G401 (cell line): ENCODE data around the gene TLE6. TPM values are rescaled to one million over a fixed set of nuclear protein-coding genes. Genes with fewer than 3 reads are reported as not detected.
"Not testable (repeated sequence)": the region's sequence is repeated elsewhere in the genome, so short reads cannot be mapped to it uniquely, and the experiment has no call there.

Source experiments
- DNase-seq: peaks from one replicate; pipeline ENCODE4 v3.0.0-alpha.2; 2015; ENCODE audit warnings: low spot score
- in situ Hi-C: cut with HindIII; loops from 2 replicates; pipeline ENCODE4 v1.10.0; 2016; ENCODE audit warnings: low sequenced_read_pairs, mixed read lengths
- total RNA-seq: library from RNA; depleted of rRNA; stranded (reverse); fragments of >200 nt; shearing (Covaris generic); gene quantifications from 2 replicates; pipeline ENCODE4 v1.2.3, GENCODE V29; 2014

TLE6 gene
- total RNA-seq, 1 experiment from 2014 or later, result 10.4 TPM

- DNase-seq, result no peak
- in situ Hi-C loops, result no loop called here
Observed at GRCh38 chr19:3020321-3020960, 43.1 kb downstream of the TLE6 start.

DNA sequence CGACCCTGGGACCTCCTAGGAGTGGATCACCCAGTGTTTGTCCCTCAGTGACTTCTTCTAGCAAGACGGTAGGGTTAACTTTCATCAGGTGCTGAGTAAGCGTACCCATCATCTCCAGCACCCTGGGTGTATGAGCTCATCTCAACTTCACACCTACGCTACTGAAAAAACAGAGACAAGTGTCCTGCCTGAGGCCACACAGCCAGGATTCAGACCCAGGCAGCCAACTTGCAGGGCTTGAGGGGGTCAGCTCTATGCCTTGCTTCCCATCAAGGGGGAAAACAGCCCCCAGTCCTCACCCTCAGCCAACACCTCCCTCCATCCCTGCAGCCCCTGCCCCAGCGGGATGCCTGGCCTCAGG is 47.1 kb downstream of the TLE6 start:
- in situ Hi-C loops, result no loop called here

DNA sequence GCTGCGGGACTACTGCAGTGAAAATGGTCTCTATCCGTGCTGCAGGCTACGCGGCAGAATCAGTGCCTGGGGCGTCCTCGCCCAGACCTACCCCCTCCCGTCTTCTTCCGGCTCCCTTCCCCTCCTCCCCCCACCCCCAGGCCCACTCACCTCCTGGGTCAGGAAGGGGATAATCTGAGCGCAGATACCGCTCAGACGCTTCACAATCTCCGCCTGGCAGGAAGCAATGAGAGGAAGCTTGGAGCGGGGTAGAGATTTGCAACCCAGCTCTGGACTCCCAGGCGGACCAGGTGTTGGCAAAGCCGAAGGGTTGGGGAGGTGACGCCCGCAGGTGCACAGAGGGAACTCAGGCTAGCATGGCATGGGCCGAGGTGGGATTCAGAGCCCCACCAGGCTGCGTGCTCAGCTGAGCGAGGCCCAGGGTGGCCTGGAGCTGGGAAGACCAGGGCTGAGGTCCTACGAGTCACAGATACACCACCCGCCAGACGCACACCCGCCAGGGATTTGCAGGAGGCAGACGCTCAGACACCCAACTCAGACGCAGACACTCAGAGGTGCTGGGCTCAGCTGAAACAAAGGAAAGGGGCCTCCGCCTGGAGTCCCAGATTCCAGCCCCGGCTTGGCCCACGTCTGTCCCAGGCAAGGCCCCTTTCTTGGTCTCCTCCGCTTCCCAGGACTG is 47.6 kb downstream of the TLE6 start:
- in situ Hi-C loops, result no loop called here
- peak; percentile 48 for DNase-seq

More for the DNA sequence above, 47.1 kb downstream of the TLE6 start:
- no peak for DNase-seq

GRCh38 chr19:3025549-3025886 is 48.2 kb downstream of the TLE6 start:
- DNase-seq, result no peak
- in situ Hi-C loops, result no loop called here

- in situ Hi-C loops, result no loop called here
- no peak for DNase-seq
Observed at GRCh38 chr19:3026768-3027167, 49.4 kb downstream of the TLE6 start.

DNA sequence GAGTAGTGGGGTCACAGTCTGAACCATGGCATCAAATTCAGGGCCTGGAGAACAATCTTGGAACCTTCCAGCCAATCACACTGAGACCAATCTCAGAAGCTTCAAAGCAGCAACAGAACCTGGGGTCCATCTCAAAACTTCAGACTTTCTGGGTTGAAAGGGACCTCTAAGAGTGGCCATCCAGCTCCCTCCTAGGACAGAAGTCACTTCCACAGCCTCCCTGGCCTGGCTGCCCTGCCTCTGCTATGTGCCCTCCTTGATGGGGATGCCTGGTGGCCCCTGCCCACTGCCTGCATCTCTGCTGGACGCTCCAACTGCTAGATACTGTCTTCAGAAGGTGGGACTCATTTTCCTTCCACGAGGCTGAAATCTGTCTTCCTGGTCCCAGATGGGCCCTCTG is 49.9 kb downstream of the TLE6 start:
- DNase-seq, result no peak
- in situ Hi-C loops, result no loop called here

GRCh38 chr19:3027981-3028304 is 50.6 kb downstream of the TLE6 start:
- DNase-seq, result no peak
- in situ Hi-C loops, result no loop called here

DNA sequence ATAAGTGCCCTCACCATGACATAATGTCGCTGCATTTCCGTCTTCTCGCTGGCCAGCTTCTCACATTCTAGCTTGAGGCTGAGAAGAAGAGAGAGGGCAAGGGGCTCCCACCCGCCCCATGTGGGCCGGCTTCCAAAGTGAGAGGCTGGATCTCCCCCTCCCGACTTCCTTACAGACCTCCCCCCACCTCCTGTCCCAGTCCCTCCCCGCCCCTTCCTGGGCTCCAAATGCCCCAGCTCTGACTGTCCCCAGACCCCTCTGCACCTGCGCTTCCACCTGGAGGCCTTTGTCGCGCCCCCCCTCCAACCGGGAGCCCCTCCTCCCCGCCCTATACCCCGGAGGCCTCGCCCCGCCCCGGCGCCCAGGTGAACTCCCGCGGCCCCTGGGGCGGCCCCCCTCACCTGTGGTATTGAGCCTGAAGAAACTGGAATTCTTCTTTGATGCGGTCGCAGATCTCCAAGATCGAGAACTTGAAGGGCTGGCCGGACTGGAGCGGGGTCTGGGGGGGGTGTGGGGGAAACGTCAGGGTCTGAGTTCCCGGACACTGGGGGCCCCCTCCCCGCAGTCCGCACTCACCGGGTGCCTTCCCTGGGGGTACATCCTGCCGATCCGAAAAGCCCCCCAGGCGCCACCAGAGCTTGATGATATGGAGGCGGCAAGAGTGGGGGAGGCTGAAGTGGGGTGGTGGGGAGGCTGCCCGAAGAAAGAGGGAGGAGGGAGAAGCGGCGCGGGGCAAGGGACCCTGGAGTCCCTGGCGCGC is 51.1 kb downstream of the TLE6 start:
- in situ Hi-C loops, result no loop called here
- no peak for DNase-seq

GRCh38 chr19:3029065-3029923 is 51.9 kb downstream of the TLE6 start, which contains the start of gene TLE2:
TLE2 (minus strand) TSS chr19:3029280; CDS start chr19:3028904, 376 bp downstream.
- in situ Hi-C loops, result no loop called here

GRCh38 chr19:3031607-3031867 is 54.2 kb downstream of the TLE6 start:
- in situ Hi-C loops, result no loop called here
- DNase-seq, result no peak

More at GRCh38 chr19:3029065-3029923, 51.9 kb downstream of the TLE6 start, which contains the start of gene TLE2:
- no peak for DNase-seq

- DNase-seq, result no peak
- in situ Hi-C loops, result no loop called here
Observed at GRCh38 chr19:3033595-3034405, 56.4 kb downstream of the TLE6 start.

DNA sequence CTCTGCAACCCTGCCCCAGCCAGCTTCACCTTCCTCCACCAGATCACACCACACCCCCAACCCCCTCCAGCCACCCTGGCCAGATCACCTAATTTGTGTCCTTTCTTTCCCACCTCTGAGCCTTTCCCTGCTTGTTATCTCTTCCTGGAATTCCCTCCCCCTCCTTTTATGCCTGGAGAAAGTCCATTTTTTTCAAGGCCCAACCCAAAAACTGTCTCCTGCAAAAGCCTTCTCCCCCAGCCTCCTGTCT is 57.0 kb downstream of the TLE6 start:
- in situ Hi-C loops, result no loop called here
- DNase-seq, result no peak

- peak; percentile 55 for DNase-seq
- in situ Hi-C loops, result no loop called here
Observed at GRCh38 chr19:3034656-3035541, 57.5 kb downstream of the TLE6 start.

GRCh38 chr19:3035542-3036118 is 58.3 kb downstream of the TLE6 start:
- DNase-seq, result peak; percentile 99
- in situ Hi-C loops, result no loop called here

- DNase-seq, result peak; percentile 96
- in situ Hi-C loops, result no loop called here
Observed at GRCh38 chr19:3036119-3036976, 59.0 kb downstream of the TLE6 start.

DNA sequence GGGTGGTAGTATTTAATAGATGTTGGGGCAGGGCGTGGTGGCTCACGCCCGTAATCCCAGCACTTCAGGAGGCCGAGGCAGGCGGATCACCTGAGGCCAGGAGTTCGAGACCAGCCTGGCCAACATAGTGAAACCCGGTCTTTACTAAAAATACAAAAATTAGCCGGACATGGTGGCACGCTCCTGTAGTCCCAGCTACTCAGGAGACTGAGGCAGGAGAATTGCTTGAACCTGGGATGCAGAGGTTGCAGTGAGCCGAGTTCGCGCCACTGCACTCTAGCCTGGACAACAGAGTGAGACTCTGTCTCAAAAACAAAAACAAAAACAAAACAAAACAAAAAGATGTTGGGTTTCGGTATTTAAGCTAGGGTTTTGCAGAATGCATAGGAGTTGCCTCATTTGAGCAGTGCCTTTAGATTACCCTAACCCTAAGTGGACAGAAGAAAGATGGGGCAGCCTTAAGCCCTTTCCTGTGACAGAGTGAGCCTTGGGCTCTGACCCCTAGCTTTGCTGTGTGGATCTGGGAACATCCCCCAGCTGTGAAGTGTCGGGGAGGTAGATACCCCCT is 59.7 kb downstream of the TLE6 start:
- in situ Hi-C loops, result not testable (repeated sequence)

GRCh38 chr19:3038214-3038613 is 60.9 kb downstream of the TLE6 start:
- no peak for DNase-seq
- in situ Hi-C loops, result no loop called here

More for the DNA sequence above, 59.7 kb downstream of the TLE6 start:
- DNase-seq, result not testable (repeated sequence)
